Rectal smooth muscle tissue (tissue), 1 donor: ENCODE data around the gene CST7.

Experiments used
- H3K27ac ChIP-seq: one replicate; pipeline ENCODE4 v1.7.0; 2013; ENCODE audit warnings: low read depth, low read length, inconsistent platforms
- H3K27me3 ChIP-seq: one replicate; pipeline ENCODE4 v1.7.0; 2013; ENCODE audit warnings: low read length; ENCODE audit not compliant: control insufficient read depth, insufficient read depth
- H3K36me3 ChIP-seq: one replicate; pipeline ENCODE4 v1.7.0; 2013; ENCODE audit warnings: low read length; ENCODE audit not compliant: control insufficient read depth, insufficient read depth
- H3K4me1 ChIP-seq: one replicate; pipeline ENCODE4 v1.7.0; 2013; ENCODE audit warnings: low read length; ENCODE audit not compliant: control insufficient read depth, insufficient read depth
- H3K4me3 ChIP-seq: one replicate; pipeline ENCODE4 v1.7.0; 2013; ENCODE audit warnings: low read length
- H3K9ac ChIP-seq: one replicate; pipeline ENCODE4 v1.7.0; 2013; ENCODE audit warnings: low read length

CST7 gene

DNA sequence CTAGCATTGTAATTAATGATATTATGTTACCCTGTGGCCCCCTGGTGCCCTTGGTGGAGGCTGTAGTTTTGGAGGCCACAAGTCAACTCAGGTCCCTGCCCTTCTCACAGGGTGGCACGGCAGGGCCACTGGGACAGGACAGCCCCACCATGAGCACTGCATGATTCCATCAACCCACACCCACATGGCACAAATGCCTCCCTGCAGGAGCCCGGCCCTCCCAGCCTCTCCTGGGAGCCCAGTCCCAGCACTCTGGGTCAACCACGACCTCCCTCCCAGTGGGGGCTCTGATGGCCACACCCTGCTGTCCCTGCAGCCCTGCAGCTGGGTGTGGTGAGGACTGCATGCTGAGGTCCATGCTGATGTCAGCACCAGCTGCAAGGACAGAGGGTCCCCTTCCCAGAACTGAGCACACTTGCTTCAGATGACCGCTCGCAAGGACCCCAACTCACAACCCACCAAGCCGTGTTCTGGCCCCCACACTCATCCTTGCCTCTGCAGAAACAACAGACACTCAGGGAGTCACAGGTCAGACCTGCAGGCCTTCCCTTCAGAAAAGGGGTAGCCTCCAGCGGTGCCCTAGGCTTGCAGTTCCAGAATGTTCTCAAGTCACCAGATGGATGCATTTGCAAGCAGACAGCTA is 15.7 kb upstream of the CST7 start:
- Histone ChIP-seq H3K36me3 (no peaks in the 10 kb centered on the region), H3K27me3 (peaks cover 2% of the 10 kb centered on the region), H3K4me1 (no peaks in the 10 kb centered on the region), H3K27ac (no peak overlapping the region), H3K4me3 (no peak overlapping the region), H3K9ac (no peak overlapping the region)

DNA sequence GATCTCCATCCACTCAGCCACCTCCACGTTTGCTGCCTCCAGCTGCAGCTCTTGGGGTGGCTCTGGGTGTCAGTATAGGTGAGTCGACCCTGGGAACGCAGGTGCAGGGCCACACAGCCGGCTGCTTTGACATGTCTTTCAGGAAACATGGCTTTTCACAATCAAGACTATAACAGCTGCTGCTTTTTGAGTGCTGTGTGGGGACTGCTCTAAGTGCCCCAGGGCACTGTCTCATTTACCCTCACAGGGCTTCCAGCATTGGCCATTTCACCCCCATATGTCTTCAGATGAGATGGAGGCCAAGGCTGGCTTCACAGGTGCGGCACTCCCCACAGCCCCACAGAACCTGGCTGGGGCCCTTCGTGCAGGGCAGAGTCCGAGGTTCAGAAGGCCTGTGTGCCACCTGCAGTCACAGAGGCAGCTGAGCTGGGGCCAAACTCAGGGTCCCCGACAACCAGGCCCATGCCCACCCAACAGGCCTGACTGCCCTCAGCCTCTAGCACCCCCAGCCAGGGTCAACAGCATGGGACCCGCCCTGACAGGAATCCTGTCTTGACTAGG is 14.9 kb upstream of the CST7 start:
- H3K9ac ChIP-seq: no peak overlapping the region
- H3K4me1 ChIP-seq: no peaks in the 10 kb centered on the region
- no peak overlapping the region for H3K4me3 ChIP-seq
- H3K27me3 ChIP-seq: peaks cover 2% of the 10 kb centered on the region
- H3K36me3 ChIP-seq: no peaks in the 10 kb centered on the region
- no peak overlapping the region for H3K27ac ChIP-seq

DNA sequence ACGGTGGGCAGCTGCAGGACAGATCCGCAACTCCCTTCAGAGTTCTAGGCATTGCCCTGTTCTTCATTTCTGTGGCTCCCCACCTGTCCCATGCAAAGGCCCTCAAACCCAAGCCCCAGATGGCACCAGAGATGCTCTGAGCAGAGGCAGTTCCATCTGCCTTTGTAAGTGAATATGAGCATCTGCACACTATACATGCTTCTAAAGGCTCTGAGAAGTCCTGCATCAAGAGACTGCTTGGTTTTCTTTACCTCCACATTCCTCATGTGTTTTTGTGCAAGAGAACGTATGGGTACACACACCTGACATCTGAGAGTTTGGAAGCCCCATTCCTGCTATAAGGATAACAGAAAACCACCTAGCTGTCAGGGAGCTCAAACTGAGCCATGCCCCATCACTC is 14.4 kb upstream of the CST7 start:
- no peaks in the 10 kb centered on the region for H3K4me1 ChIP-seq
- no peak overlapping the region for H3K9ac ChIP-seq
- no peak overlapping the region for H3K4me3 ChIP-seq
- H3K27ac ChIP-seq: no peak overlapping the region
- no peaks in the 10 kb centered on the region for H3K36me3 ChIP-seq
- peaks cover 2% of the 10 kb centered on the region for H3K27me3 ChIP-seq

DNA sequence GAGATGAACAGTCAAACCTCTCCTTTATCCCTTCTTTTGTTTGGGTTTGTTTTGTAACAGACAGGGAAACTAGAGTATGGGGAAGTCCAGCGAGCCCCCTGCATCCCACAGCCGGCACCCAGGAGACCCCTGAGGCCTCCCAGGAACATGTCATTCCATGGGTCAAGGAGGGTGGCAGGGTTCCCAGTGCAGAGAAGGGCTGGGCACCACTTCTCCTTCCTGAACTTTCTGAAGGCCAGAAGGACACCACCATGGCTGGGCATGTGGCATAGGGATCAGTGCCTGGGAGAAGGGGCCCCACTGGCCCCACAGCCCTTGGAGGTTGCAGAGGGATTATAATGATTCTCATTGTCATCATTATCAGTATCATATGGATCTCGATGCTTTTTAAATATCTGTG is 13.9 kb upstream of the CST7 start:
- Histone ChIP-seq H3K9ac (no peak overlapping the region), H3K4me1 (no peaks in the 10 kb centered on the region), H3K27me3 (peaks cover 2% of the 10 kb centered on the region), H3K4me3 (no peak overlapping the region), H3K27ac (no peak overlapping the region), H3K36me3 (no peaks in the 10 kb centered on the region)

DNA sequence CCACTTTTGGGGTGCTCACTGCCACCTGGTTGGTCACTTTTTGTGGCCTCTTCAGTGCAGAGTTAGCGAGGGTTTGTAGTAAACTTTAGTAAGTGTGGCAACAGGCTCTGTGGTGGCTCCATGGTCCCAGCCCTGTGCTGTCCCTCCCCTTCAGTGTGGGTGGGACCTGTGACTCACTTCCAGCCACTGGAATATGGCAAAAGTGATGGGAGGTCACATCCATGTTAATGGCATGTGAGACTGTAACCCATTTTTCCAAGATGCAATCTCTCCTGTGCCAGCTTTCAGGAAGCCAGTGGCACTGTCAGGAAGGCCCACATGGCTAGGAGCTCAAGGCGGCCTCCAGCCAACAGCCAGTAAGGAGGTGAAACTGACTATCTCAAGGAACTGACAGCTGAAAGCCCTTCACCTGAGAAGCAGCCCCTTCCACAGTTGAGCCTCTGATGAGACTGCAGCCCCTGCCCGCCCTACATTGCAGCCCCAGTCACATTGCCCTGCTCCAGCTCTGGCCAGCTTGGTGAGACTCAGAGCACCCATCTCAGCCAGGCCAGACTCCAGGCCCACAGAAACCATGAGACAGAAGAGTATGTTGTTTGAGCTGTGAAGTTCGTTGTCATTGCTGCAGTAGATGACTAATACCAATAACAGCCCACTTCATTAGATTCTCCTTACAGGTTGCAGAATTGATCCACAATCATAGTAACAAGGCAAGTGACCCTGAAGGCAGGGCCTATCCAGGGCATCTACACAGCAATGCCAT is 13.1 kb upstream of the CST7 start:
- Histone ChIP-seq H3K27me3 (peaks cover 2% of the 10 kb centered on the region), H3K9ac (no peak overlapping the region), H3K4me3 (no peak overlapping the region), H3K4me1 (no peaks in the 10 kb centered on the region), H3K27ac (no peak overlapping the region), H3K36me3 (no peaks in the 10 kb centered on the region)

DNA sequence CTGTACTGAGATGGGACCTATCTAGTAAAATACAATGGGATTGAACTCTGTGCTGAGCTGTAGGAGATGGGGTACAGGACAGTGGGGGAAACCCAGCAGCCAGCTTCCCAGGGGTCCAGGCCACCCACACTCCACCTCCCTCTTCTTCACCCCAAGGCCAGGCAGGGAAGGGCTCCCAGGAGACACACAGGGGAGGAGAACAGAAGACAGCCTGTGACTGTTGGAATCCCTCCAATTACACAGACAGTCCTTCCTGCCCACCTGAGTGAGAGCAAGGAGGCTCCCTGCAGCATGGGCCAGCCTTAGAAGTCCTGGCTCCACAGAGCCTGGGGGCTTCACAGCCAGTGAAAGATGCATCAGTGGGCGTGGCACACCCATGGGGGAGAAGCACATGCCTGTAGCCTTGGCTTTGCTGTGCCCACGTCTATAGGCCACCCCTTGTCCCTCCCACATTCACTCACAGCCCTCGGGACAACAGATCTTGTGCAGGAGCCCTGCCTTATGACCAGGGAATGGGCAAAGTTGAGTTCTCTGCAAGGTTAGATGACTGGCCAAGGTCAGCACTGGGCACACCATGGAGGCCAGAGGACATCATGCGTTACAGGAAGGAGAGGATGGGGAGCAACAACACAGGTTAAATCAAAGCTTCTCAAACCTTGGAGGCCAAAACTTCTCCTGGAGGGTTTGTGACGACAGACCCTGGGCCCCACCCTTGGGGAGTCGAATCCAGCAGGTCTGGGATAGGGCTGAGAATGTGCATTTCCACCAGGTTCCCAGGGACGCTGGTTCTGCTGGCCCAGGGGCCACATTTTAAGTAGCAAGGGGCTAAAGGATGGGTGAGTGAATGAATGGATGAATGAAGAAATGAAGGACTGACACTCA is 12.3 kb upstream of the CST7 start:
- Histone ChIP-seq H3K27ac (no peak overlapping the region), H3K9ac (no peak overlapping the region), H3K27me3 (no peaks in the 10 kb centered on the region), H3K4me1 (no peaks in the 10 kb centered on the region), H3K36me3 (no peaks in the 10 kb centered on the region), H3K4me3 (no peak overlapping the region)

DNA sequence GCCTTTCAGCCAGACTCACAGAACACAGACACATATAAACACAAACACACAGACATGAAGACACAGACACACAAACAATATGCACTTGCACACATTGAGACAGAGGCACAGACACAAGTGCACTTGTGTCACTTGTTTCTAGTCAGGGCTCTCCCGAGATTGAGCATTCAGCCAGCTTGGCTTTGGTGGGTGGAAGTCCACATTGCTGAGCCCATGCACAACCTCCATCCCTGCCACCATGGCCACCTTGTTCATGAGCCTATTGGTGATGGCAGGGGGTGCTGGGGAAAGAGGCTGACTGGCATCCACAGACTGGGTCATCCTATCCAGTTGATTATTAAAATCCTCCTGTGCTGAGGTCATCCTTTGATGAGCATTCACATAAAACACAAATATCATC is 11.5 kb upstream of the CST7 start:
- Histone ChIP-seq H3K36me3 (no peaks in the 10 kb centered on the region), H3K9ac (no peak overlapping the region), H3K27me3 (no peaks in the 10 kb centered on the region), H3K4me3 (no peak overlapping the region), H3K27ac (no peak overlapping the region), H3K4me1 (no peaks in the 10 kb centered on the region)

DNA sequence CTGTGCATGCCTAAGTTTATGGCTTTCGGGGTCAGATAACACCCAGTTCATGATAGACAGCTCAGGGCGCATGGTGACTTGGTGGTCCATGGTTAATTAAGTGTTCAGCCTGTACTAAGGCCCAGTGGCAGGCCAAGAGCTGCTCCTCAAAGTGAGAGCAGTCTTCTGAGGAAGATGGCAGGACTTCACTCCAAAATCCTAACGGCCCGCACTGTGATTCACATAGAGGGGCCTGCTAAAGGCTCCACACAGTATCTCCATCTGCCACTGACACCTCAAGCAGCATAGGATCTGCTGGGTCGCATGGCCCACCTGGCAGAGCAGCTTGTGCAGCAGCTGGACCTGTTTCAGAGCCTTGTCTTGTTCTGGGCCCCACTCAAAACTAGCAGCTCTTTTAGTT is 10.6 kb upstream of the CST7 start:
- no peak overlapping the region for H3K9ac ChIP-seq
- H3K4me3 ChIP-seq: no peak overlapping the region
- H3K4me1 ChIP-seq: no peaks in the 10 kb centered on the region
- no peaks in the 10 kb centered on the region for H3K36me3 ChIP-seq
- H3K27ac ChIP-seq: no peak overlapping the region
- no peaks in the 10 kb centered on the region for H3K27me3 ChIP-seq

DNA sequence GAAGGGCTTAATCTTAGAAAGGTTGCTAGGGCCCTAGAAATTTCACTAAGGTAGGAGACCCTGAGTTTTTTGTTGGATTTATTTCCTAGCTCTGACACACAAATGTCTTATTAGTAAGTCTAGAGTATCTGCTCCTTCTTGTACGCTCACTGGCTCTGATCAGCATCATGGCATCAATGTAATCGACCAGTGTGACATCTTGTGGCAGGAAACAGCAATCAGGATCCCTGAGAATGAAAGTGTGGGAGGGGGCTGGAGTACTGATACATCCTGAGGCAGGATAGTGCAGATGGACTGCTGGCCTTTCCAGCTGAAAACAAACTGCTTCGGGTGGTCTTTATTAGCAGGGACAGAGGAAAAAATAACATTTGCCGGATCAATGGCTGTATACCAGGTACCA is 10.0 kb upstream of the CST7 start:
- no peaks in the 10 kb centered on the region for H3K27me3 ChIP-seq
- no peaks in the 10 kb centered on the region for H3K4me1 ChIP-seq
- H3K27ac ChIP-seq: no peak overlapping the region
- no peak overlapping the region for H3K4me3 ChIP-seq
- H3K9ac ChIP-seq: no peak overlapping the region
- H3K36me3 ChIP-seq: no peaks in the 10 kb centered on the region

DNA sequence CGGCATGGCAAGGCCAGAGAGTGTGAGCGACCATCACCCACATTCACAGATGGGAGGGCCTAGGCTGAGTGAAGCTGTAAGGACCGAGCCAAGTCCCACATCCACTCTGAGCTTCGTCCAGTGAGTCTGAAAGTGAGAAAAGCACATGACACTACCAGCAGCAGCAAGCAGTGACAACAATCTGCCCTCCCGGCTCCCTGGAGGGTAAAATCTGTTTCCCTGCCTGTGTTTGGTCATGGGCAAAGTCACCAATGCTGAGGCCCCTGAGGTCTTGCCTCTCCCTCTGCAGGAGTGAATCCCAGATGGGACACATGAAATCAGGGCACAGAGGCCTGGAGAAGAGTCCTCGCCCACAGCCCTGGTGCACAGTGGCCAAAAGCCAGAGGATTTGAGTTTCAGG is 6.4 kb upstream of the CST7 start:
- no peaks in the 10 kb centered on the region for H3K27me3 ChIP-seq
- no peaks in the 10 kb centered on the region for H3K4me1 ChIP-seq
- no peak overlapping the region for H3K9ac ChIP-seq
- no peaks in the 10 kb centered on the region for H3K36me3 ChIP-seq
- no peak overlapping the region for H3K27ac ChIP-seq
- H3K4me3 ChIP-seq: no peak overlapping the region

DNA sequence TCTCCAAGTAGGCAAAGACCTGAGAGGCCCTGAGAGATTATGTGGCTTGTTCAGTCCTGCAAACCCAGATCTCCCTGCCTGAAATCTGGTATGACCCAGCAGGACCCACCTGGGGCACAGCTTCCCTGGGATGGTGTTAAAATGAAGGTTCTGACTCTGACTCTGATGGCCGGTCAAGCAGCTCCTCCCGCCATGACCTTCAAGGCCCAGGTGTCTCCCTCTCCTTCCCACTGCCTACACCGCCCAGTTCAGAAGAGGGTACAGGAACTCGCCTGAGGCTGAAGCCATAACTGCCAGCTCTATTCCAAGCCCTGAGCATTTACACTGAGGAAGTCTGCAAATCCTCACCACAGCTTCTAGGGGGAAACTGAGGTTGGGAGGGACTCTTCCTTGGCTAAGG is 5.9 kb upstream of the CST7 start:
- no peak overlapping the region for H3K27ac ChIP-seq
- H3K9ac ChIP-seq: no peak overlapping the region
- no peaks in the 10 kb centered on the region for H3K4me1 ChIP-seq

DNA sequence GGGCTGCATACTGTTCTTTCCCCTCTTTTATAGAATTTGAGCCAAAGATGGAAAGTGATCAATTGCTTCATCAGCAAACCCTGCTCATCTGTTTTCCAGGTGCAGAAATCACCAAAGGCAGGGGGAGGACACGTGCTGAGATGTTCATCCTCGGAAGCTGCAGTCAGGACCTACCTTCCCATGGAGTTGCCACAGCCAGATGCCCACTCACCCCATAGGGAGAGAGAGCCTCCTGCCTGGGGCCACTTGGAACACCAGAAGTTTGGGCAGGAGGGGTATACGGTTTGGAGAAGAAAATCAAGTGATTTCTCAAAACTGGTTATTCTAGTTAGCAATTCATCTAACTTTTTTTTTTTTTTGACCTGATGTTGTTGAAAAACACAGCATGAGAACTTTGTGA is 5.3 kb upstream of the CST7 start:
- no peaks in the 10 kb centered on the region for H3K36me3 ChIP-seq
- H3K4me1 ChIP-seq: no peaks in the 10 kb centered on the region
- H3K4me3 ChIP-seq: no peak overlapping the region
- no peak overlapping the region for H3K27ac ChIP-seq
- H3K27me3 ChIP-seq: no peaks in the 10 kb centered on the region
- H3K9ac ChIP-seq: no peak overlapping the region

More for the DNA sequence above, 5.9 kb upstream of the CST7 start:
- Histone ChIP-seq H3K4me3 (no peak overlapping the region), H3K27me3 (no peaks in the 10 kb centered on the region), H3K36me3 (no peaks in the 10 kb centered on the region)
